ENCODE measurements around the gene ENOSF1.

GRCh38 chr18:653512-653911 is 58.9 kb downstream of the ENOSF1 start:
- TF ChIP-seq POLR2A (IDR thresholded peaks at IDR 0.05; ENCODE audit: low read length): no peak
- TF ChIP-seq GATA1 (IDR thresholded peaks at IDR 0.05; ENCODE audit: low read depth, low read length): no peak
